HepG2 (cell line): ENCODE results near the gene ZKSCAN1. TPM values are rescaled to one million over a fixed set of nuclear protein-coding genes. Genes with fewer than 3 reads are reported as not detected.

Experiments used
- BRD4 ChIP-seq: sonication (generic); formaldehyde crosslinking; IDR thresholded peaks from 2 replicates; pipeline ENCODE4 v1.4.0; 2020; ENCODE audit warnings: missing genetic modification reagents
- CBX1 ChIP-seq: IDR thresholded peaks from one replicate; pipeline ENCODE4 v1.6.1; 2016; ENCODE audit warnings: antibody characterized with exemption, low read depth
- CCDC6 ChIP-seq: sonication (generic); formaldehyde crosslinking; IDR thresholded peaks from 2 replicates; pipeline ENCODE4 v1.8.1; 2022; ENCODE audit warnings: mild to moderate bottlenecking, missing genetic modification reagents, moderate library complexity
- CSRNP2 ChIP-seq: sonication (generic); formaldehyde crosslinking; conservative IDR thresholded peaks from 2 replicates; pipeline ENCODE4 v1.8.0; 2022; ENCODE audit warnings: low read depth, missing genetic modification reagents
- ELF1 ChIP-seq: sonication (generic); formaldehyde crosslinking; IDR thresholded peaks from 2 replicates; pipeline ENCODE4 v1.4.0; 2020; ENCODE audit warnings: missing genetic modification reagents
- FUBP1 ChIP-seq: sonication (generic); formaldehyde crosslinking; IDR thresholded peaks from 2 replicates; pipeline ENCODE4 v1.5.1; 2020; ENCODE audit warnings: missing genetic modification reagents, mild to moderate bottlenecking, borderline replicate concordance
- HDAC6 ChIP-seq: fragments of 200-600 bp; sonication (generic); IDR thresholded peaks from 2 replicates; pipeline ENCODE4 v1.7.0; 2017; ENCODE audit warnings: mild to moderate bottlenecking, antibody characterized with exemption, low read length, low read depth
- MAX ChIP-seq: IDR thresholded peaks from 2 replicates; pipeline ENCODE4 v1.6.1; 2012; ENCODE audit warnings: inconsistent platforms
- MLX ChIP-seq: IDR thresholded peaks from 2 replicates; pipeline ENCODE4 v1.6.1; 2016
- MYNN ChIP-seq: sonication (generic); formaldehyde crosslinking; IDR thresholded peaks from 2 replicates; pipeline ENCODE4 v1.4.0; 2020; ENCODE audit warnings: mild to moderate bottlenecking, low read depth, missing genetic modification reagents
- MYPOP ChIP-seq: sonication (generic); formaldehyde crosslinking; IDR thresholded peaks from 2 replicates; pipeline ENCODE4 v1.8.1; 2023; ENCODE audit warnings: mild to moderate bottlenecking, moderate library complexity, missing genetic modification reagents
- NCOA2 ChIP-seq: sonication (generic); formaldehyde crosslinking; IDR thresholded peaks from 2 replicates; pipeline ENCODE4 v1.8.0; 2022; ENCODE audit warnings: inconsistent platforms
- PBX2 ChIP-seq: IDR thresholded peaks from 2 replicates; pipeline ENCODE4 v1.6.1; 2016; ENCODE audit warnings: control low read depth
- PLSCR1 ChIP-seq: sonication (generic); formaldehyde crosslinking; IDR thresholded peaks from 2 replicates; pipeline ENCODE4 v1.5.0; 2020; ENCODE audit warnings: missing genetic modification reagents, mild to moderate bottlenecking, borderline replicate concordance
- RORA ChIP-seq: sonication (generic); formaldehyde crosslinking; IDR thresholded peaks from 2 replicates; pipeline ENCODE4 v1.5.0; 2020; ENCODE audit warnings: mild to moderate bottlenecking, missing genetic modification reagents, moderate library complexity
- SIN3A ChIP-seq: IDR thresholded peaks from 2 replicates; pipeline ENCODE4 v1.6.1; 2011; ENCODE audit warnings: low read depth, mild to moderate bottlenecking, control low read depth, low read length, borderline replicate concordance
- ZNF230 ChIP-seq: sonication (generic); formaldehyde crosslinking; IDR thresholded peaks from 2 replicates; pipeline ENCODE4 v1.4.0; 2020; ENCODE audit warnings: mild to moderate bottlenecking, missing genetic modification reagents
- ZNF274 ChIP-seq: sonication (generic); formaldehyde crosslinking; IDR thresholded peaks from 2 replicates; pipeline ENCODE4 v1.5.1; 2020; ENCODE audit warnings: mild to moderate bottlenecking, missing genetic modification reagents
- ZNF567 ChIP-seq: sonication (generic); formaldehyde crosslinking; IDR thresholded peaks from 2 replicates; pipeline ENCODE4 v1.8.1; 2023; ENCODE audit warnings: mild to moderate bottlenecking, missing genetic modification reagents, borderline replicate concordance
- ZNF570 ChIP-seq: sonication (generic); formaldehyde crosslinking; IDR thresholded peaks from 2 replicates; pipeline ENCODE4 v1.4.0; 2020; ENCODE audit warnings: mild to moderate bottlenecking, missing genetic modification reagents, borderline replicate concordance
- ZNF768 ChIP-seq: sonication (generic); formaldehyde crosslinking; IDR thresholded peaks from 2 replicates; pipeline ENCODE4 v1.4.0; 2020; ENCODE audit warnings: missing genetic modification reagents
- polyA plus RNA-seq, 8 experiments: library from polyadenylated mRNA; depleted of rRNA in 3 of 8; stranded (reverse) in 7 of 8; unstranded in 1 of 8; fragments of >200 nt; fragmentation: Illumina TruSeq in 4 of 8; extraction: Trizol in 4 of 8; gene quantifications; 2 replicates each; pipeline versions ENCODE4 v1.2.1 to v1.2.3, GENCODE V29; 2011 to 2016; ENCODE audit warnings: low read depth in 4 of 8, missing spikeins in 1 of 8, mixed read lengths in 1 of 8; ENCODE audit not compliant: insufficient read depth in 1 of 8
- total RNA-seq, 5 experiments: library from RNA; depleted of rRNA; stranded (reverse); fragments of >200 nt; fragmentation: Illumina TruSeq; extraction: Trizol; gene quantifications; 2 replicates each; pipeline ENCODE4 v1.2.3, GENCODE V29; 2016; ENCODE audit warnings: low read depth in 1 of 5

The ZKSCAN1 gene
- total and polyA plus RNA-seq, 2 of the 13 experiments (the other 11 are each of a cell fraction or from before 2014, with no cell fraction given) = 46.4 to 60.6 TPM

- 0 out of 2 replicates have a peak, but pooled peaks have one; percentile 59 for TF ChIP-seq ZNF768
- TF ChIP-seq MYPOP (CRISPR knock-in tag) = no peak
- TF ChIP-seq PBX2 = 0 out of 2 replicates have a peak, but pooled peaks have one; percentile 11
- no peak for TF ChIP-seq ZNF567 (CRISPR knock-in tag)
- no peak for TF ChIP-seq ZNF230 (CRISPR knock-in tag)
- TF ChIP-seq CCDC6 = no peak; the same call in 1 of the 2 replicates
- TF ChIP-seq RORA = no peak
- TF ChIP-seq HDAC6 = no peak
- TF ChIP-seq MAX = peak; percentile 83
- peak; percentile 57; the same call in 1 of the 2 replicates for TF ChIP-seq ZNF274 (CRISPR knock-in tag)
- TF ChIP-seq MLX = no peak
- TF ChIP-seq SIN3A = peak; percentile 79
- no peak for TF ChIP-seq CBX1
- no peak for TF ChIP-seq ZNF570
- no peak; the same call in 1 of the 2 replicates for TF ChIP-seq NCOA2 (CRISPR knock-in tag)
- TF ChIP-seq BRD4 (CRISPR knock-in tag) = 0 out of 2 replicates have a peak, but pooled peaks have one; percentile 73
- TF ChIP-seq MYNN (CRISPR knock-in tag) = no peak
- peak; percentile 98 for TF ChIP-seq ELF1
- TF ChIP-seq CSRNP2 (CRISPR knock-in tag) = no peak
- TF ChIP-seq FUBP1 = no peak
- TF ChIP-seq PLSCR1 (CRISPR knock-in tag) = no peak
These were observed at the start of gene ZKSCAN1 (continued) for GRCh38 chr7:100015232-100016214.
